ENCODE results near the gene NT5DC4.

NT5DC4 gene

GRCh38 chr2:112723547-112723940 lies 2.7 kb downstream of the NT5DC4 start:
- no peak for DNase-seq (ENCODE audit: low spot score)

- no peak for DNase-seq (ENCODE audit: low spot score)
Measured at GRCh38 chr2:112723995-112724394, 3.2 kb downstream of the NT5DC4 start.

GRCh38 chr2:112724591-112725525 lies 4.0 kb downstream of the NT5DC4 start:
- DNase-seq (ENCODE audit: low spot score) = no peak

- no peak for DNase-seq (ENCODE audit: low spot score)
Measured at GRCh38 chr2:112725545-112726457, 5.0 kb downstream of the NT5DC4 start.

GRCh38 chr2:112726487-112727190 lies 5.8 kb downstream of the NT5DC4 start:
- DNase-seq (ENCODE audit: low spot score) = peak; percentile 93

- DNase-seq (ENCODE audit: low spot score) = no peak
Measured at GRCh38 chr2:112727276-112728028, 6.6 kb downstream of the NT5DC4 start.

- DNase-seq (ENCODE audit: low spot score) = no peak
Measured at GRCh38 chr2:112728029-112728362, 7.2 kb downstream of the NT5DC4 start.

- peak; percentile 46 for DNase-seq (ENCODE audit: low spot score)
Measured at GRCh38 chr2:112728378-112729175, 7.8 kb downstream of the NT5DC4 start.

- no peak for DNase-seq (ENCODE audit: low spot score)
Measured at GRCh38 chr2:112730216-112730615, 9.4 kb downstream of the NT5DC4 start.

GRCh38 chr2:112730791-112731190 lies 10.0 kb downstream of the NT5DC4 start:
- no peak for DNase-seq (ENCODE audit: low spot score)

GRCh38 chr2:112731479-112731878 lies 10.7 kb downstream of the NT5DC4 start:
- no peak for DNase-seq (ENCODE audit: low spot score)

- DNase-seq (ENCODE audit: low spot score) = no peak
Measured at GRCh38 chr2:112733456-112733855, 12.6 kb downstream of the NT5DC4 start.

- no peak for DNase-seq (ENCODE audit: low spot score)
Measured at GRCh38 chr2:112733871-112734270, 13.1 kb downstream of the NT5DC4 start.

- DNase-seq (ENCODE audit: low spot score) = no peak
Measured at GRCh38 chr2:112737542-112738232, 16.9 kb downstream of the NT5DC4 start.

- DNase-seq (ENCODE audit: low spot score) = no peak
Measured at GRCh38 chr2:112740527-112740926, 19.7 kb downstream of the NT5DC4 start.

- peak; percentile 69 for DNase-seq (ENCODE audit: low spot score)
Measured at GRCh38 chr2:112749755-112750559, 29.1 kb downstream of the NT5DC4 start.

- no peak for DNase-seq (ENCODE audit: low spot score)
Measured at GRCh38 chr2:112750560-112750843, 29.7 kb downstream of the NT5DC4 start.

- no peak for DNase-seq (ENCODE audit: low spot score)
Measured at GRCh38 chr2:112751451-112752197, 30.8 kb downstream of the NT5DC4 start.

- no peak for DNase-seq (ENCODE audit: low spot score)
Measured at GRCh38 chr2:112752667-112753066, 31.8 kb downstream of the NT5DC4 start.
